ENCODE measurements around the gene LMO4.
A peak's percentile ranks its signal among the peaks of the same experiment; 100 is the strongest.

LMO4 gene

GRCh38 chr1:87329051-87329525, 408 bp downstream of the LMO4 start:
- no peak for DNase-seq (ENCODE audit: low read depth)

DNA sequence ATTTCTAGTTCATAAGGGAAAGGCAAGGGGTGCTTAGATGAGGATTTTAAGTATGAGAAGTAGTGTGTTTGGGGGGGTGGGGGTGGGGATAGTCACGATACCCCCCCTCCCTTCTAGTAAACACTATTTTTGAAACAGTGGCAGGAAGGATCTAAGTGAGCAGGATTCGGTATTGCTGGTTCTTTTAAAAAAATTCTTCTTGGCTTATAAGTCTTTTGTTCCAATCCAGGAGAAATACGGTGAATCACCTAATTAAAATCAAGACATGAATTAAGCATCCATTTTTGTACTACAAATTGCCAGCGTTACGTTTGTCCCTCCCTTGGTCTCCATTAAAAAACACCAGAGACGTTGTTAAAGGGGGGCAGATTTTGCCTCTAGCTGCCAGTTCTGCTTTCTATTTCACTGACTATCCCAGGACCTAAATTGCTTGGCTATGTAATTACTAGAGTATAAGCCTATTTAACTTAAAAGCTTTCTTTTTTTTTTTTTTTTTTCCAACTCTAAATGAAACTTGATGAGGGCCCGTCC, 911 bp downstream of the LMO4 start:
- no peak for DNase-seq (ENCODE audit: low read depth)

- no peak for DNase-seq (ENCODE audit: low read depth)
Observed at GRCh38 chr1:87330057-87330884, 1.6 kb downstream of the LMO4 start.

GRCh38 chr1:87330885-87331364, 2.2 kb downstream of the LMO4 start:
- no peak for DNase-seq (ENCODE audit: low read depth)

DNA sequence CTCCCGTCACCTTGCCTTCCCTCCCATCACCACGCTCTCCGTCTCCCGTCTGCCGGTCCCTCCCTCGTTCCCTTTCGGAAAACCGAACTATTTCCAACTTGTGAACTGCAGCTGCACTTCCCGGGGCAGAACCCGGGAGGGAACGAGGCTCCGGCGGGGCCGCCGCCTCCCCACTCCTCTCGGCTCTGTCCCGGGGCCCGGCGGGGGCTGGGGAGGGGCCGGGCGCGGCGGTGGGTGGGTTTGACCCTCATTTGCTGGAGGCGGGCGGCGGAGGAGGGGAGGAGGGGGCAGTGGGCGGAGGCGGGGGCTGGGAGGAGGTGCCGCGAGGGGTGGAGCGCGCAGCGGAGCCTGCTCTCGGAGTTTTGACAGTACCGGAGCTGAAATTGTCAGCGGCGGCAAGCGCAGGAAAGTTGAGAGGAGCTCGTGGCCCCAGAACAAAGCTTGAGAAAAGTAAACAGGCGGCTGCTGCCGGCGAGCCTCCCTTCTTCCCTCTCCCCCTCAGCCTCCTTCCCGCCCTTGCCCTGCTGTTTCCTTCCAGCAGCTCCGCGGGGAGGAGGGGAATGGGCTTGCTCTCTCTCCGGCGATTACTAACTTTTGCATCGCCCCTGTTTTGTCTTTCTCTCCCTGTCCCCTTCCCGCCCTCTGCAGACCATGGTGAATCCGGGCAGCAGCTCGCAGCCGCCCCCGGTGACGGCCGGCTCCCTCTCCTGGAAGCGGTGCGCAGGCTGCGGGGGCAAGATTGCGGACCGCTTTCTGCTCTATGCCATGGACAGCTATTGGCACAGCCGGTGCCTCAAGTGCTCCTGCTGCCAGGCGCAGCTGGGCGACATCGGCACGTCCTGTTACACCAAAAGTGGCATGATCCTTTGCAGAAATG, 2.9 kb downstream of the LMO4 start:
- DNase-seq (ENCODE audit: low read depth) = peak; percentile 55

DNA sequence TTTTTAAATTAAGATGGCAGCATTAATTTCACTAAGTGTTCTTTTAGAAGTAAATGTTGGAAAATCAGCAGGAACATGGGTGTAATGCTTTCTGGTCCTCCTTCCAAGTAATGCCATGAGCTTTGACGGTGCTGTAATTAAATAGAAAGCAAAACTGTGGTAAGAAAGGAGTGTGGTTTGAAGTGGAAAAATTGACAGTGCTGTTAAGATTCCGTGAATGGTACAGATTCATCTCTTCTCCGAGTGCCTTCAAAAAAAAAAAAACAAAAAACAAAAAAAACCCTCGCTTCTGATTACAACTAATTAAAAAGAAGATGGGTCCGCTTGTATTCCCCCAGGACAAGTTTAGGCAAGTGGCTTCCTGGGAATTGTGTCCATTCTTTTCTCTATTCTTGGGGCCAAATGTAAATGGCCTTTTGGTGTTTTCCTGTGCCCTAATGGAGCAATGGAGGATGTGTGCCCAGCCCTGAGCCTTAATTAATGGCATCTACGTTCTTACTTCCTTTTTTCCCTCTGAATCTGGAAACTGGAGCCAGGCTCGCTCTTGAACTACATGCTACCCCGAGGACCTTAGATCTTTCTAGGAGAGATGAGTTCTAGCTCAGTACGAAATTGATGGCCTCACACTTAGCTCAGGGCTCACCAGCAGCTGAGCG, 5.1 kb downstream of the LMO4 start:
- DNase-seq (ENCODE audit: low read depth) = no peak

DNA sequence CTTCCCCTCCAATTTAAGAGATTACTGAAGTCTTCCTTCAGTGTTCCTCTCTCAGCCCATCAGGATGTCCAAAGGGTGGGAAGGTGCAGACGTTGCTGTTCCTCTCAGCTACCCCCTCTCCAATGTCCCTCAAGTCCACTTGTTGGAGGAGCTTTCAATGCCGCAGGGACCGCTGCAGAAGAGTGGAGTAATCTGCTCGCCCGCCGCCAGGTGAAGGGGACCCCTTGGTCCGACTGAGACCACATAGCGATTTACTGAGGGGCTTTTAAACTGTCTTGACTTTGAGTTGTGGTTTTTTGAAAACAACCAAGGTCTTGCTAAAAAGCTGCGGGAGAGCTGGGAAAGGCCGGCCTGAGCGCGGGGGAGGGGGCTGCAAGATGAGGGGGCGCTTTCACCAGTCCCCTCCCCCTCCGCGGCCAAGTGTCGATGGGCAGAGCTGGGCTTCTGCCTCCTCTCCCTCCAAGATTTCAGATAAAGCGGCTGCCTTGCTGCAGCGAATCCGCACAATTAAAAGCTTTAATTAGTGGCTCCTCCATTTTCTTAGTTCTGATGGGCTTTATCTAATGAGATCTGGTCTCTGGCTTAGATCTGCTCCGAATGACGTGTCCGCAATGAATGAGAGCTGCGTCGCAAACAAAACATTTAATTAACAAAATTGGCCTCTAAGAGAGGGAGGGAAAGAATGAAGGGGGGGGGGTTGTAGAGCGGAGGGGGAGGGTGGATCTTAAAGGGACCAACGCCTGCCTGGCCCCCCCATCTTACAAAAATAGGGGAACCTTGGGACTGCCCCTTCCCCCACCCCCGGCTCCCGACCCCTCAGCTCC, 5.9 kb downstream of the LMO4 start:
- DNase-seq (ENCODE audit: low read depth) = no peak

DNA sequence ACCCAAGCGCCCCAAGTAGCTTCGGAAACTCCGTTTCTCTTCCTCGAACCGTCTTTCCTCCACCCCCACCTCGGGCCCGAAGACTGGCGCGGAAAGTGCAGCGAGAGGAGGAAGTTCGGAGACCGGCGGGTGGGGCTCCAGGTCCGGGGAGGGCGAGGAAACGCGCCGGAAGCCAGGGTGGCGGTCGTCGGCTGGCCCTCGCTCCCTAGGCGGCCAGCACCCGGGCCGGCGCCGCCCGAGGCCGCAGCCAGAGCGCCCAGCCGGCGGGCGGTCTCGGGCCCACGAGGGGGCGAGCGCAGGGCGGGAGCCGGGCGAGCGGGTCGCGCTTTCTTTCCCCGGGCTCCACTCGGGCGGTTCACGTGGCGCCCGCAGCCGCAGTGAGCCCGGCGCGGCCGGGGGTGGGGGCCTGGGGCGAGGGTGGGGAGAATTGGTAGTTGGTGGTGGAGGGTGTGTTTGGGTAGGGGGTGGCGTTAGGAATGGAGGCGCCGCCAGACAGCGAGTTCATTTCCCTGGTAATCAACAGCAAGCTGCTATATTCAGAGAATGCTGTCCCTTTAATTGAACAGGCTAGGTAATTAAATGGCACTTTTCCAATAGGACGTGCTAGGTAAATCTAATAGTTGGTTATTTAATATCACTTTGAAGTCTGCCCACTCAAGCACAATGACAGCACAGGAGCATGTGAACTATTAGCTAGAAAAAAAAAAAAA, 6.7 kb downstream of the LMO4 start:
- peak; percentile 34 for DNase-seq (ENCODE audit: low read depth)

DNA sequence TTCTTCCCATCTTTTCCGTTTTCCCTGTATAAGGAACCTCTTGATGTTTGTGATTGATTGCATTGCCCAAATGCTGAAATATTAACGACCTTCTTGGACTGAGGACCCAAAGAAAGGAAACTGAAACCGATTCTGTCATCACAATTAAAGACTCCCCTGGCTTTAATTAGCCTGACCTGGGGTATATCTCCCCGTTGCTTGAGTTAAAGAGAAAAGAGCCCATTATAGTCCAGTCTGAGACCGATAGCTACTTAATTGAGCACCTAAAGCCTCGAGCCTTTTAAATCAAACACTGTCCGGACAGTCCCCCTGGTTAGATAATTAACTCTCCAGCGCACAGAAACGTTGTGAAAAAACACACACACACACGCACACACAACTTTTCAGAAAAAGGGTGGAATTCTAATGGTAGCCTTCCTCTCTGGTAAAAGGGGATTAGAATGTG, 8.0 kb downstream of the LMO4 start:
- DNase-seq (ENCODE audit: low read depth) = no peak

DNA sequence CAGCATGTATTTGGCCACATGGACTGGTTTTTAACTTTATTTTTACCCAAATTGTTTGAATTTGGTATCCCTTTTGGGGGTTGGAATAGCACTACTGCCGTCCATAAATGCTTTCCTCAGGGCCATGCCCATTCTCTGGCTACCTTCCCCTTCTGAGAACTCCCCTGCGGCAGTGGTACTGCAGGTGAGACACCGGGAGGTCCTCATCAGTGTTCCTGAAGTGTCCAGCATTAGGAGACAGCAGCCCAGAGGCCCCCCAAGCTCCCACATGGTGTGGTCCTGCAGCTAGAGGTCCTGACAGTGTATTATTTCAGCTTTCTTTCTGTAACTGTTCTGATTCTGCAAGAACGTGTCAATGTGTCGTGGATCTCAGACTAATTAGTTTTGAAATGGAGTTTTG, 8.9 kb downstream of the LMO4 start:
- DNase-seq (ENCODE audit: low read depth) = no peak

GRCh38 chr1:87338566-87338965, 9.9 kb downstream of the LMO4 start:
- DNase-seq (ENCODE audit: low read depth) = no peak

- no peak for DNase-seq (ENCODE audit: low read depth)
Observed at GRCh38 chr1:87344231-87344630, 15.6 kb downstream of the LMO4 start.

- DNase-seq (ENCODE audit: low read depth) = no peak
Observed at GRCh38 chr1:87346130-87346814, 17.6 kb downstream of the LMO4 start.

GRCh38 chr1:87348341-87349019, 19.8 kb downstream of the LMO4 start:
- no peak for DNase-seq (ENCODE audit: low read depth)

GRCh38 chr1:87349036-87349435, 20.4 kb downstream of the LMO4 start:
- DNase-seq (ENCODE audit: low read depth) = no peak

GRCh38 chr1:87355894-87356293, 27.2 kb downstream of the LMO4 start:
- DNase-seq (ENCODE audit: low read depth) = no peak

- DNase-seq (ENCODE audit: low read depth) = no peak
Observed at GRCh38 chr1:87356591-87356990, 27.9 kb downstream of the LMO4 start.

- DNase-seq (ENCODE audit: low read depth) = no peak
Observed at GRCh38 chr1:87358219-87358618, 29.5 kb downstream of the LMO4 start.

DNA sequence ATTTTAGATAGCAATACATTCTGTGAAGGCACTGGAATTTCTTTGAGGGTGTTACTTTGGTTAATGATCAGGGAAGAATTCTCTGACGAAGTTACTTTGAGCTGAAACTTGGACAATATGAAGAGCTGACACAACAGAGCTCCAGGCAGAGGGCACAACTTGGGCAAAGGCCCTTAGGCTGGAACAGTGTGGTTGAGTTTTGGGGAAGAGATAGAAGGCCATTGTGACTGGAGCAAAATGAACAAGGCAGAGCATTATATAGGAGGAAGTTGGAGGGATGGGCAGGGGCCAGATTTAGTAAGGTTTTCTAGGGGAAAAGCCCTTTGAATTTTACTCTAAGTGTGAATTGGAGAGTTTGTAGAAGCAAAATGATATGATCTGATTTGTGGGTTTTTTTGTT, 30.9 kb downstream of the LMO4 start:
- no peak for DNase-seq (ENCODE audit: low read depth)

Data from stimulated activated CD8-positive, alpha-beta memory T cell treated with anti-CD3 and anti-CD28 coated beads, Interleukin-15, amount 100 ng/mL, for 1 hour (primary cell).